Psoas muscle (tissue), 8 donors: ENCODE data around the gene MOK. TPM values are rescaled to one million over a fixed set of nuclear protein-coding genes. Genes with fewer than 3 reads are reported as not detected.

Source experiments
- ATAC-seq, 4 donors: fragments of 200-7000 bp; cut with Tn5 transposase; one replicate each; pipeline ENCODE4 v1.9.1; 2020; ENCODE audit warnings: moderate library complexity in 3 of 4, mild to moderate bottlenecking in 2 of 4
- DNase-seq, 2 donors: peaks; one replicate each; pipeline ENCODE4 v3.0.0-alpha.2; 2020
- H3K27ac ChIP-seq: fragments of 200-600 bp; one replicate; pipeline ENCODE4 v1.8.0; 2022
- H3K27me3 ChIP-seq, 3 donors: fragments of 200-600 bp in 1 of 3; one replicate each; pipeline versions ENCODE4 v1.6.1 to v1.8.0; 2013 to 2022; ENCODE audit warnings: low read length in 2 of 3, mild to moderate bottlenecking in 2 of 3, moderate library complexity in 1 of 3; ENCODE audit not compliant: insufficient read depth in 3 of 3
- H3K36me3 ChIP-seq, 2 donors: fragments of 200-600 bp in 1 of 2; one replicate each; pipeline versions ENCODE4 v1.6.1 to v1.8.0; 2013 to 2022; ENCODE audit warnings: low read depth in 1 of 2, mild to moderate bottlenecking in 1 of 2, moderate library complexity in 1 of 2; ENCODE audit not compliant: insufficient read depth in 1 of 2
- H3K4me1 ChIP-seq: fragments of 200-600 bp; one replicate; pipeline ENCODE4 v1.8.0; 2022
- H3K4me3 ChIP-seq: fragments of 200-600 bp; one replicate; pipeline ENCODE4 v1.8.0; 2022; ENCODE audit warnings: mild to moderate bottlenecking
- H3K9me3 ChIP-seq: fragments of 200-600 bp; one replicate; pipeline ENCODE4 v1.8.0; 2022
- WGBS, 3 donors: extraction: QIAGEN DNeasy Blood & Tissue Kit; methylation state at CpG; one replicate each; pipeline versions ENCODE4 v1.1.6 to v1.1.7; 2013; 5-methylcytosine and 5-hydroxymethylcytosine counted together
- intact Hi-C, 2 donors: fragments of 100-400 bp; cut with DNase I; formaldehyde crosslinking; loops; one replicate each; pipeline versions ENCODE4 v1.11.0 to v1.14.2; 2022
- polyA plus RNA-seq, 3 donors: library from polyadenylated mRNA; stranded (reverse); fragments of 200-250 nt; gene quantifications; one replicate each; pipeline ENCODE4 v1.2.3, GENCODE V29; 2013
- total RNA-seq, 4 donors: library from RNA; stranded (reverse); fragmentation: NEBNext Ultra II Directional in 2 of 4; extraction: Animal tissue kit (Norgen Biotek cat#: 25700) in 2 of 4; gene quantifications; one replicate each; pipeline versions ENCODE4 v1.2.1 to v1.2.4, GENCODE V29; 2021 to 2023
- TF ChIP-seq, protein P1 (sequence below): fragments of 200-600 bp; IDR thresholded peaks from one replicate; pipeline ENCODE4 v1.8.0; 2022; ENCODE audit warnings: antibody characterized with exemption
- donor health status: healthy with polysubstance abuse.
- donor health status: DM: no; HTN: no; CAD: no; lungs with moderate emphysema.
- donor health status: Bipolar disorder and iron deficiency.
- donor health status: healthy.
- donor health status: DM: yes; HTN: yes; CAD: no.
- donor health status: DM: no; HTN: no; CAD: no.
- donor health status: DM: no; HTN: no; CAD: no.
- donor health status: DM: yes; HTN: yes; CAD: no.

The MOK gene
- total and polyA plus RNA-seq, 7 donors: 1.8 to 11.1 (median 3.4) TPM

DNA sequence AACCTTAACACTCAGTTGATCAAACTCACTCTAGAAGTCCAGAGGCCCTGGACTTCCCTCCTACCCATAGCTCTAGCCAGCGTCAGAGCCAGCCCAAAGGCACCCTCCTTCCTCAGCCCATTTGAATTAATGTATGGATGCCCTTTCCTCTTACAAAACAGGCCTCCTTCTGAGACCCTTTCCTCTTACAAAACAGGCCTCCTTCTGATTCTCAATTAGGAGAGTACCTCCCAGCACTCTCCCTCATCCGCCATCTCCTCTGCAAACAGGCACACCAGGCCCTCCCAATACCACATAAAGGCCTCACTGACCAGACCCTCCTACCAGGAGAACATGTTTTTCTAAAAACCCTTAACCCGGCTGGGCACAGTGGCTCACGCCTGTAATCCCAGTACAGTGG, 65.7 kb downstream of the MOK start:
- no peaks in the 10 kb centered on the region for H3K27me3 ChIP-seq
- H3K27ac ChIP-seq: no peak overlapping the region
- H3K36me3 ChIP-seq: no peaks in the 10 kb centered on the region
- DNase-seq: no peak
- TF ChIP-seq, protein P1, sequence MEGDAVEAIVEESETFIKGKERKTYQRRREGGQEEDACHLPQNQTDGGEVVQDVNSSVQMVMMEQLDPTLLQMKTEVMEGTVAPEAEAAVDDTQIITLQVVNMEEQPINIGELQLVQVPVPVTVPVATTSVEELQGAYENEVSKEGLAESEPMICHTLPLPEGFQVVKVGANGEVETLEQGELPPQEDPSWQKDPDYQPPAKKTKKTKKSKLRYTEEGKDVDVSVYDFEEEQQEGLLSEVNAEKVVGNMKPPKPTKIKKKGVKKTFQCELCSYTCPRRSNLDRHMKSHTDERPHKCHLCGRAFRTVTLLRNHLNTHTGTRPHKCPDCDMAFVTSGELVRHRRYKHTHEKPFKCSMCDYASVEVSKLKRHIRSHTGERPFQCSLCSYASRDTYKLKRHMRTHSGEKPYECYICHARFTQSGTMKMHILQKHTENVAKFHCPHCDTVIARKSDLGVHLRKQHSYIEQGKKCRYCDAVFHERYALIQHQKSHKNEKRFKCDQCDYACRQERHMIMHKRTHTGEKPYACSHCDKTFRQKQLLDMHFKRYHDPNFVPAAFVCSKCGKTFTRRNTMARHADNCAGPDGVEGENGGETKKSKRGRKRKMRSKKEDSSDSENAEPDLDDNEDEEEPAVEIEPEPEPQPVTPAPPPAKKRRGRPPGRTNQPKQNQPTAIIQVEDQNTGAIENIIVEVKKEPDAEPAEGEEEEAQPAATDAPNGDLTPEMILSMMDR: no peak
- no peak for ATAC-seq
- no peaks in the 10 kb centered on the region for H3K4me1 ChIP-seq
- H3K9me3 ChIP-seq: no peaks in the 10 kb centered on the region
- intact Hi-C loops: no loop called here
- H3K4me3 ChIP-seq: no peak overlapping the region
- 90 to 95% (median 93%) methylated on average over 4 of the region's 4 CpGs for WGBS, 3 donors

DNA sequence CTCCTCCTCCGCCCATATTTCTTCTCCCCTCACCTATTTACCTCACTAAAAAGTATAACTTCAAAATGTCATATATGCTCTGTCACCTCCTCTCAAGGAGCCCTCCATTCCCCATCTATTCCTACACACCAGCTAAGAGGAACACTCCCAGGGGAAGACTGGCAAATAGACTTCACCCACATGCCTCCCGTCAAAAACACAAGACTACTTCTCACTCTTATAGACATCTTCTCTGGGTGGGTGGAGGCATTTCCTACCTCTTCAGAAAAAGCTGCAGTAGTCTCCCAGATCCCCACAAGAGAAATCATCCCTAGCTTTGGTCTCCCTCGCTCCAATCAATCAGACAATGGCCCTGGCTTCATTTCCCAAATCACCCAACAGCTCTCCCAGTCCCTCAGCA, 66.2 kb downstream of the MOK start:
- Histone ChIP-seq H3K4me1 (no peaks in the 10 kb centered on the region), H3K27ac (no peak overlapping the region), H3K9me3 (no peaks in the 10 kb centered on the region), H3K27me3 (no peaks in the 10 kb centered on the region), H3K36me3 (no peaks in the 10 kb centered on the region), H3K4me3 (no peak overlapping the region)
- TF ChIP-seq, protein P1: no peak
- intact Hi-C loops: no loop called here
- 92 to 96% (median 96%) methylated on average over 3 of the region's 3 CpGs for WGBS, 3 donors
- ATAC-seq: no peak
- DNase-seq: no peak

DNA sequence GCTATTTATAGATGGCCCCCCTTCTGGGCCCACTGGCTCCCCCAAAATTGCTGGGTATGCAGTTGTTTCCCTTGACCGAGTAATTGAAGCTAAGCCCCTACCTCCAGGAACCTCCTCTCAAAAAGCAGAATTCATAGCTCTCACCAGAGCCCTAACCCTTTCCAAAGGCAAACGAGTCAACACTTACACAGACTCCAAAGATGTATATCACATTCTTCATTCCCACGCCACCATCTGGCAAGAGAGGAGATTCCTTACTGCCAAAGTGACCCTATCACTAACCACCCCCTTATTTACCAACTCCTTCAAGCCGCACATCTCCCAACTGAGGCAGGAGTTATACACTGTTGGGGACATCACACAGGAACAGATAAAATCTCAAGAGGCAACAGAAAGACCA, 66.8 kb downstream of the MOK start:
- ATAC-seq (no peak), DNase-seq (no peak)
- intact Hi-C loops: no loop called here
- no peaks in the 10 kb centered on the region for H3K36me3 ChIP-seq
- TF ChIP-seq, protein P1: no peak
- no peaks in the 10 kb centered on the region for H3K9me3 ChIP-seq
- no peaks in the 10 kb centered on the region for H3K4me1 ChIP-seq
- no peak overlapping the region for H3K27ac ChIP-seq
- no peak overlapping the region for H3K4me3 ChIP-seq
- H3K27me3 ChIP-seq: no peaks in the 10 kb centered on the region
- WGBS, 3 donors: 71 to 81% (median 80%) methylated on average over 4 of the region's 4 CpGs

DNA sequence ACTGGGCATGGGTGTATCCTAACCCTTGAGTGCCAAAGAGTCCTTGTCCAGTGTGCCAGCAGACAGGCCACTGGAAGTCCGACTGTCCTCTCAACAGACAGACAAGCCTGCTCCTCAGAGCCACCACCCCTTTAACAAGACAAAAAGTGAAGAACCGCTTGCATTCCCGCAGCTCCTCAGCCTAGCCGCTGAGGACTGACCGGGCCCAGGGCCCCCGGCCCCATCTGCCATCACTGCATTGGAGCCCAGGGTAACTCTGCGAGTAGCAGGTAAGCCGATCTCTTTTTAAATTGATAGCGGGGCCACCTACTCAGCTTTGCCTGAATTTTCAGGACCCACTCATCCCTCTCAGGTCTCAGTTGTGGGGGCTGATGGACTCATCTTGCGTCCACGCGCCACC, 68.9 kb downstream of the MOK start:
- Histone ChIP-seq H3K36me3 (no peaks in the 10 kb centered on the region), H3K4me3 (no peak overlapping the region), H3K27me3 (no peaks in the 10 kb centered on the region), H3K9me3 (no peaks in the 10 kb centered on the region), H3K27ac (no peak overlapping the region), H3K4me1 (no peaks in the 10 kb centered on the region)
- intact Hi-C loops: no loop called here
- TF ChIP-seq, protein P1: no peak
- DNase-seq (no peak), ATAC-seq (no peak)
- WGBS, 3 donors: 94 to 95% (median 94%) methylated on average over 12 of the region's 12 CpGs

DNA sequence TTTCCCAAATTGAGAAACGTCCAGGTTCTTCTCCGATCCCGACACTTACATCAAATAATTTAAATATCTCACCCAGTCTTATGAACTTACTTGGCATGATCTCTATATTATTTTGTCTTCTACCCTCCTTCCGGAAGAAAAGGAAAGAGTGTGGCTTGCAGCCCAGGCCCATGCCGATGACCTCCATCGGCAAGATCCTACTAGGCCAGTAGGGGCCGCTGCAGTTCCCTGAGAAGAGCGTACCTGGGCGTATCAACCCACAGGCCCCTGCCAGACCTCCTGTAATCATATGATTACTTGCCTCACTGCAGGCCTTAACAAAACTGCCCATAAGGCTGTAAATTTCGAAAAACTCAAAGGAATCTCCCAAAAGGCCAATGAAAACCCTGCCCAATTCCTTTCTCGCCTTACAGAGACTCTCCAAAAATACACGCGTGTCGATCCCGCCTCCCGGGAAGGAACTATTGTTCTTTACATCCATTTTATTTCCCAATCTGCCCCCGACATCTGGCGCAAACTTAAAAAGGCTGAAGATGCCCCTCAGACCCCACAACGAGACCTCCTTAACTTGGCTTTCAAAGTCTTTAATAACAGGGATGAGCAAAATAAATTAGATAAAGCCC, 69.6 kb downstream of the MOK start:
- intact Hi-C loops: loop anchor here (1.0 to 2.0 kb wide), 2 partner anchors 79 kb away; no protein-coding TSS in a partner anchor
- DNase-seq (peak; percentile 85 to 86), ATAC-seq (peak; percentile 84 to 96 (median 92))
- H3K4me1 ChIP-seq: no peaks in the 10 kb centered on the region
- H3K27ac ChIP-seq: no peak overlapping the region
- H3K4me3 ChIP-seq: peak overlapping the region; percentile 18
- H3K27me3 ChIP-seq: no peaks in the 10 kb centered on the region
- H3K9me3 ChIP-seq: no peaks in the 10 kb centered on the region
- 44 to 48% (median 45%) methylated on average over 19 of the region's 19 CpGs for WGBS, 3 donors
- no peaks in the 10 kb centered on the region for H3K36me3 ChIP-seq
- TF ChIP-seq, protein P1: peak; percentile 78
